HepG2 (cell line): ENCODE results near the gene FGGY. TPM values are rescaled to one million over a fixed set of nuclear protein-coding genes. Genes with fewer than 3 reads are reported as not detected.

Experiments
- ATAC-seq: fragments of 200-7000 bp; cut with Tn5 transposase; 3 replicates; pipeline ENCODE4 v1.9.1; 2020; ENCODE audit warnings: mild to moderate bottlenecking, moderate library complexity
- BruUV-seq: library from RNA; stranded (reverse); fragments of 400-500 nt; replicated peaks from 2 replicates; lab custom pipeline; 2021; lab: Mats Ljungman, UMichigan
- CTCF ChIA-PET: fragments of 300-600 bp; formaldehyde crosslinking; extraction: SDS; loops from one replicate; lab custom pipeline; 2021; ENCODE audit warnings: low total read pairs, inconsistent platforms, low intra/inter-chr PET ratio; lab: Yijun Ruan, JAX
- POLR2A ChIA-PET: fragments of 350-600 bp; sonication (Branson Sonifier 250); formaldehyde crosslinking; loops from one replicate; lab custom pipeline; 2020; ENCODE audit warnings: antibody characterized with exemption, inconsistent platforms; lab: Yijun Ruan, JAX
- DNase-seq: peaks from one replicate; pipeline ENCODE4 v3.0.0-alpha.2; 2015; ENCODE audit warnings: low spot score
- FAIRE-seq: peaks from 3 replicates; lab custom pipeline; 2011; peaks lifted over from hg19 to GRCh38; lab: Jason Lieb, UNC
- H2AFZ ChIP-seq: one replicate; pipeline ENCODE4 v1.6.1; 2011; ENCODE audit warnings: low read length, inconsistent platforms
- H3K27ac ChIP-seq: fragments of 300-600 bp; 3 replicates; pipeline ENCODE4 v1.8.0; 2011; ENCODE audit warnings: mixed run types, mild to moderate bottlenecking, mixed read lengths, low read length, inconsistent platforms; ENCODE audit not compliant: insufficient read depth; ENCODE audit errors: extremely low read length
- H3K27me3 ChIP-seq, 2 experiments: fragments of 200-600 bp in 1 of 2; 2 replicates in 1 of 2; 3 replicates in 1 of 2; pipeline versions ENCODE4 v1.6.0 to v1.8.0; 2011; ENCODE audit warnings: low read length in 2 of 2, mild to moderate bottlenecking in 2 of 2, moderate library complexity in 2 of 2, inconsistent platforms in 1 of 2; ENCODE audit not compliant: insufficient read depth in 2 of 2, control insufficient read depth in 1 of 2
- H3K36me3 ChIP-seq, 2 experiments: fragments of 200-600 bp in 1 of 2; replicated peaks in 1 of 2; 2 replicates in 1 of 2; 3 replicates in 1 of 2; pipeline versions ENCODE4 v1.5.1 to v1.8.0; 2011; ENCODE audit warnings: low read length in 2 of 2, inconsistent platforms in 1 of 2; ENCODE audit not compliant: insufficient read depth in 2 of 2, control insufficient read depth in 1 of 2
- H3K4me1 ChIP-seq: 2 replicates; pipeline ENCODE4 v1.5.1; 2012; ENCODE audit warnings: low read length, inconsistent platforms; ENCODE audit not compliant: insufficient read depth
- H3K4me2 ChIP-seq: 2 replicates; pipeline ENCODE4 v1.6.0; 2011; ENCODE audit warnings: low read depth, low read length, inconsistent platforms
- H3K4me3 ChIP-seq, 3 experiments: fragments of 200-600 bp in 1 of 3; sonication (generic), shearing (Covaris generic) in 1 of 3; replicated peaks in 1 of 3; 2 replicates each; pipeline ENCODE4 v1.5.1; 2011 to 2016; ENCODE audit warnings: low read length in 3 of 3, inconsistent platforms in 2 of 3, low read depth in 2 of 3, mild to moderate bottlenecking in 2 of 3, control low read depth in 1 of 3, mixed read lengths in 1 of 3; ENCODE audit not compliant: insufficient read depth in 1 of 3
- H3K79me2 ChIP-seq: one replicate; pipeline ENCODE4 v1.6.1; 2011; ENCODE audit warnings: low read length, inconsistent platforms; ENCODE audit not compliant: insufficient read depth
- H3K9ac ChIP-seq: 2 replicates; pipeline ENCODE4 v1.6.0; 2011; ENCODE audit warnings: mild to moderate bottlenecking, low read depth, low read length, inconsistent platforms; ENCODE audit not compliant: insufficient read depth
- H3K9me3 ChIP-seq: 2 replicates; pipeline ENCODE4 v1.5.1; 2012; ENCODE audit warnings: mild to moderate bottlenecking, low read length
- H4K20me1 ChIP-seq: 2 replicates; pipeline ENCODE4 v1.6.0; 2011; ENCODE audit warnings: inconsistent platforms, mild to moderate bottlenecking, low read length, moderate library complexity; ENCODE audit not compliant: insufficient read depth
- PAXIP1 ChIP-seq: sonication (generic); formaldehyde crosslinking; conservative IDR thresholded peaks from 2 replicates; pipeline ENCODE4 v1.4.0; 2020; ENCODE audit warnings: mild to moderate bottlenecking, missing genetic modification reagents, moderate library complexity
- SALL2 ChIP-seq: sonication (generic); formaldehyde crosslinking; IDR thresholded peaks from 2 replicates; pipeline ENCODE4 v1.8.1; 2023; ENCODE audit warnings: mild to moderate bottlenecking, missing genetic modification reagents, inconsistent platforms
- YY1 ChIP-seq: IDR thresholded peaks from 2 replicates; pipeline ENCODE4 v1.6.1; 2011; ENCODE audit warnings: low read length, low read depth, moderate library complexity, mild to moderate bottlenecking; ENCODE audit not compliant: insufficient read depth, insufficient replicate concordance
- ZFP36L1 ChIP-seq: sonication (generic); formaldehyde crosslinking; IDR thresholded peaks from 2 replicates; pipeline ENCODE4 v1.8.0; 2022; ENCODE audit warnings: mild to moderate bottlenecking, missing genetic modification reagents, moderate library complexity
- ZNF512 ChIP-seq: sonication (generic); formaldehyde crosslinking; IDR thresholded peaks from 2 replicates; pipeline ENCODE4 v1.4.0; 2020; ENCODE audit warnings: mild to moderate bottlenecking, missing genetic modification reagents
- ZNF605 ChIP-seq: sonication (generic); formaldehyde crosslinking; IDR thresholded peaks from 2 replicates; pipeline ENCODE4 v1.8.0; 2022; ENCODE audit warnings: mild to moderate bottlenecking, missing genetic modification reagents
- WGBS: methylation state at CpG from one replicate; pipeline ENCODE4 v1.1.6; 2017; ENCODE audit warnings: low lambda C conversion rate; 5-methylcytosine and 5-hydroxymethylcytosine counted together
- in situ Hi-C: cut with HindIII; loops from 2 replicates; pipeline ENCODE4 v1.10.0; 2017; ENCODE audit warnings: low pct_unique_long_range_greater_than_20kb; ENCODE audit not compliant: extremely low pct_ligation_motif_present
- intact Hi-C: fragments of 100-400 bp; cut with micrococcal nuclease; formaldehyde crosslinking; loops from one replicate; pipeline ENCODE4 v1.10.0; 2022; ENCODE audit not compliant: unreplicated experiment
- polyA plus RNA-seq, 8 experiments: library from polyadenylated mRNA; depleted of rRNA in 3 of 8; stranded (reverse) in 7 of 8; unstranded in 1 of 8; fragments of >200 nt; fragmentation: Illumina TruSeq in 4 of 8; extraction: Trizol in 4 of 8; gene quantifications; 2 replicates each; pipeline versions ENCODE4 v1.2.1 to v1.2.3, GENCODE V29; 2011 to 2016; ENCODE audit warnings: low read depth in 4 of 8, missing spikeins in 1 of 8, mixed read lengths in 1 of 8; ENCODE audit not compliant: insufficient read depth in 1 of 8
- total RNA-seq, 5 experiments: library from RNA; depleted of rRNA; stranded (reverse); fragments of >200 nt; fragmentation: Illumina TruSeq; extraction: Trizol; gene quantifications; 2 replicates each; pipeline ENCODE4 v1.2.3, GENCODE V29; 2016; ENCODE audit warnings: low read depth in 1 of 5

The FGGY gene
- total and polyA plus RNA-seq, 2 of the 13 experiments (the other 11 are each of a cell fraction or from before 2014, with no cell fraction given) = 15.7 to 27.5 TPM

GRCh38 chr1:59309795-59310548 lies 13.1 kb downstream of the FGGY start:
- no peaks in the 10 kb centered on the region for H3K27me3 ChIP-seq
- H3K4me3 ChIP-seq = no peak overlapping the region
- DNase-seq (no peak), FAIRE-seq (peak; percentile 12), ATAC-seq (no peak)
- intact Hi-C loops (no loop called here), in situ Hi-C loops (no loop called here)
- no peaks in the 10 kb centered on the region for H4K20me1 ChIP-seq
- H3K36me3 ChIP-seq = no peaks in the 10 kb centered on the region
- H3K4me1 ChIP-seq = peaks cover 19% of the 10 kb centered on the region
- no TSS peak for BruUV-seq
- no peak overlapping the region for H2AFZ ChIP-seq
- POLR2A ChIA-PET = interaction anchor here (1.0 to 1.1 kb wide), 2 partner anchors 10 to 13 kb away, joined by 3 to 8 read pairs; partner anchors contain the start of gene FGGY
- H3K27ac ChIP-seq = no peak overlapping the region
- H3K79me2 ChIP-seq = no peaks in the 10 kb centered on the region
- CTCF ChIA-PET = no interaction called here
- TF ChIP-seq YY1 (no peak), ZNF512 (CRISPR knock-in tag) (no peak), ZFP36L1 (no peak), SALL2 (CRISPR knock-in tag) (no peak), ZNF605 (CRISPR knock-in tag) (no peak), PAXIP1 (CRISPR knock-in tag) (no peak)
- no peak overlapping the region for H3K9ac ChIP-seq
- WGBS = 96% methylated on average over 5 of the region's 5 CpGs
- no peak overlapping the region for H3K4me2 ChIP-seq
- peaks cover 5% of the 10 kb centered on the region for H3K9me3 ChIP-seq
